ENCODE measurements around the gene CNOT1.

The CNOT1 gene

GRCh38 chr16:58478427-58478826 lies 151.2 kb downstream of the CNOT1 start:
- no peak for DNase-seq

- no peak for DNase-seq
Observed at GRCh38 chr16:58476791-58477190, 152.8 kb downstream of the CNOT1 start.

- no peak for DNase-seq
Observed at GRCh38 chr16:58475091-58475619, 154.5 kb downstream of the CNOT1 start.

- no peak for DNase-seq
Observed at GRCh38 chr16:58474296-58474695, 155.3 kb downstream of the CNOT1 start.

- DNase-seq = no peak
Observed at GRCh38 chr16:58472827-58473226, 156.8 kb downstream of the CNOT1 start.

GRCh38 chr16:58472266-58472665 lies 157.4 kb downstream of the CNOT1 start:
- no peak for DNase-seq

- no peak for DNase-seq
Observed at GRCh38 chr16:58471209-58471975, 158.2 kb downstream of the CNOT1 start.
